GM18858 (cell line): Measurements from ENCODE around the gene SLC5A3.
A peak's percentile ranks its signal among the peaks of the same experiment; 100 is the strongest.

Experiments used
- ATAC-seq: cut with Tn5 transposase; IDR thresholded peaks from one replicate; pipeline ENCODE4 v1.9.1; 2021; ENCODE audit not compliant: unreplicated experiment

Gene SLC5A3

GRCh38 chr21:34065027-34065426 lies 8.4 kb upstream of the SLC5A3 start:
- ATAC-seq, result no peak

GRCh38 chr21:34071683-34072082 lies 1.7 kb upstream of the SLC5A3 start:
- ATAC-seq, result no peak

- no peak for ATAC-seq
These were observed 990 bp upstream of the SLC5A3 start for GRCh38 chr21:34072145-34073031.

- ATAC-seq, result peak; percentile 23
These were observed 438 bp downstream of the SLC5A3 start for GRCh38 chr21:34073749-34074282.

GRCh38 chr21:34074283-34075090 lies 1.1 kb downstream of the SLC5A3 start:
- ATAC-seq, result no peak

GRCh38 chr21:34075091-34075425 lies 1.7 kb downstream of the SLC5A3 start:
- ATAC-seq, result no peak

- no peak for ATAC-seq
These were observed 2.6 kb downstream of the SLC5A3 start for GRCh38 chr21:34075760-34076660.

- ATAC-seq, result no peak
These were observed 3.5 kb downstream of the SLC5A3 start for GRCh38 chr21:34076835-34077234.

GRCh38 chr21:34077888-34078287 lies 4.5 kb downstream of the SLC5A3 start:
- ATAC-seq, result no peak

- ATAC-seq, result no peak
These were observed 5.5 kb downstream of the SLC5A3 start for GRCh38 chr21:34078915-34079314.

GRCh38 chr21:34080710-34081109 lies 7.3 kb downstream of the SLC5A3 start:
- ATAC-seq, result no peak

- no peak for ATAC-seq
These were observed 9.4 kb downstream of the SLC5A3 start for GRCh38 chr21:34082769-34083168.

- no peak for ATAC-seq
These were observed 10.0 kb downstream of the SLC5A3 start for GRCh38 chr21:34083357-34083756.

GRCh38 chr21:34085129-34085528 lies 11.8 kb downstream of the SLC5A3 start:
- ATAC-seq, result no peak

GRCh38 chr21:34086887-34087306 lies 13.5 kb downstream of the SLC5A3 start:
- ATAC-seq, result no peak

GRCh38 chr21:34088752-34089151 lies 15.4 kb downstream of the SLC5A3 start:
- no peak for ATAC-seq

GRCh38 chr21:34091032-34091431 lies 17.7 kb downstream of the SLC5A3 start:
- no peak for ATAC-seq

GRCh38 chr21:34091607-34092006 lies 18.2 kb downstream of the SLC5A3 start:
- no peak for ATAC-seq

GRCh38 chr21:34092262-34092921 lies 19.0 kb downstream of the SLC5A3 start:
- no peak for ATAC-seq

GRCh38 chr21:34093083-34093482 lies 19.7 kb downstream of the SLC5A3 start:
- no peak for ATAC-seq
